Peyer's patch (tissue), 4 donors: ENCODE measurements around the gene CEP95.

Experiments
- POLR2A ChIP-seq, 2 donors: fragments of 450-650 bp; IDR thresholded peaks; one replicate each; pipeline ENCODE4 v1.5.1; 2017; ENCODE audit warnings: antibody characterized with exemption in 2 of 2, mild to moderate bottlenecking in 2 of 2, moderate library complexity in 2 of 2
- TF ChIP-seq, protein P1 (sequence below), 6 experiments: fragments of 450-650 bp in 4 of 6; fragments of 200-600 bp in 2 of 6; sonication (generic) in 1 of 6; IDR thresholded peaks; one replicate each; pipeline ENCODE4 v1.5.1; 2017 to 2019; ENCODE audit warnings: antibody characterized with exemption in 6 of 6, mild to moderate bottlenecking in 3 of 6, moderate library complexity in 1 of 6

- no peak for TF ChIP-seq POLR2A (IDR thresholded peaks at IDR 0.05)
- TF ChIP-seq, protein P1, sequence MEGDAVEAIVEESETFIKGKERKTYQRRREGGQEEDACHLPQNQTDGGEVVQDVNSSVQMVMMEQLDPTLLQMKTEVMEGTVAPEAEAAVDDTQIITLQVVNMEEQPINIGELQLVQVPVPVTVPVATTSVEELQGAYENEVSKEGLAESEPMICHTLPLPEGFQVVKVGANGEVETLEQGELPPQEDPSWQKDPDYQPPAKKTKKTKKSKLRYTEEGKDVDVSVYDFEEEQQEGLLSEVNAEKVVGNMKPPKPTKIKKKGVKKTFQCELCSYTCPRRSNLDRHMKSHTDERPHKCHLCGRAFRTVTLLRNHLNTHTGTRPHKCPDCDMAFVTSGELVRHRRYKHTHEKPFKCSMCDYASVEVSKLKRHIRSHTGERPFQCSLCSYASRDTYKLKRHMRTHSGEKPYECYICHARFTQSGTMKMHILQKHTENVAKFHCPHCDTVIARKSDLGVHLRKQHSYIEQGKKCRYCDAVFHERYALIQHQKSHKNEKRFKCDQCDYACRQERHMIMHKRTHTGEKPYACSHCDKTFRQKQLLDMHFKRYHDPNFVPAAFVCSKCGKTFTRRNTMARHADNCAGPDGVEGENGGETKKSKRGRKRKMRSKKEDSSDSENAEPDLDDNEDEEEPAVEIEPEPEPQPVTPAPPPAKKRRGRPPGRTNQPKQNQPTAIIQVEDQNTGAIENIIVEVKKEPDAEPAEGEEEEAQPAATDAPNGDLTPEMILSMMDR (IDR thresholded peaks at IDR 0.05): no peak
Observed at GRCh38 chr17:64527914-64528313, 21.1 kb downstream of the CEP95 start.
